SU-DHL-6 (cell line): ENCODE measurements around the gene NLGN3.

Experiments used
- CTCF ChIP-seq: fragments of 200-600 bp; sonication (generic); IDR thresholded peaks from one replicate; pipeline ENCODE4 v1.5.1; 2017; ENCODE audit warnings: antibody characterized with exemption, mild to moderate bottlenecking, low read length, moderate library complexity; ENCODE audit not compliant: insufficient read depth, poor library complexity, severe bottlenecking
- EZH2phosphoT487 ChIP-seq: fragments of 200-600 bp; sonication (generic), shearing (Covaris generic); conservative IDR thresholded peaks from 2 replicates; pipeline ENCODE4 v1.6.1; 2018; ENCODE audit warnings: mild to moderate bottlenecking, antibody characterized with exemption, low read length, moderate library complexity, mixed read lengths

GRCh38 chrX:71103110-71103983 is 41.3 kb upstream of the NLGN3 start:
- no peak for TF ChIP-seq CTCF
- no peak for TF ChIP-seq EZH2phosphoT487
